OCI-LY1 (cell line): ENCODE measurements around the gene ABO.

Experiments
- EZH2 ChIP-seq: fragments of 200-600 bp; sonication (generic), shearing (Covaris generic); IDR thresholded peaks from 2 replicates; pipeline ENCODE4 v1.8.0; 2017; ENCODE audit warnings: borderline replicate concordance, mixed run types, mild to moderate bottlenecking, antibody characterized with exemption, low read length, moderate library complexity, mixed read lengths
- TF ChIP-seq, protein P1 (sequence below): fragments of 200-600 bp; sonication (generic), shearing (Covaris generic); IDR thresholded peaks from 2 replicates; pipeline ENCODE4 v1.5.1; 2017; ENCODE audit warnings: mild to moderate bottlenecking, antibody characterized with exemption, low read length, moderate library complexity, mixed read lengths

DNA sequence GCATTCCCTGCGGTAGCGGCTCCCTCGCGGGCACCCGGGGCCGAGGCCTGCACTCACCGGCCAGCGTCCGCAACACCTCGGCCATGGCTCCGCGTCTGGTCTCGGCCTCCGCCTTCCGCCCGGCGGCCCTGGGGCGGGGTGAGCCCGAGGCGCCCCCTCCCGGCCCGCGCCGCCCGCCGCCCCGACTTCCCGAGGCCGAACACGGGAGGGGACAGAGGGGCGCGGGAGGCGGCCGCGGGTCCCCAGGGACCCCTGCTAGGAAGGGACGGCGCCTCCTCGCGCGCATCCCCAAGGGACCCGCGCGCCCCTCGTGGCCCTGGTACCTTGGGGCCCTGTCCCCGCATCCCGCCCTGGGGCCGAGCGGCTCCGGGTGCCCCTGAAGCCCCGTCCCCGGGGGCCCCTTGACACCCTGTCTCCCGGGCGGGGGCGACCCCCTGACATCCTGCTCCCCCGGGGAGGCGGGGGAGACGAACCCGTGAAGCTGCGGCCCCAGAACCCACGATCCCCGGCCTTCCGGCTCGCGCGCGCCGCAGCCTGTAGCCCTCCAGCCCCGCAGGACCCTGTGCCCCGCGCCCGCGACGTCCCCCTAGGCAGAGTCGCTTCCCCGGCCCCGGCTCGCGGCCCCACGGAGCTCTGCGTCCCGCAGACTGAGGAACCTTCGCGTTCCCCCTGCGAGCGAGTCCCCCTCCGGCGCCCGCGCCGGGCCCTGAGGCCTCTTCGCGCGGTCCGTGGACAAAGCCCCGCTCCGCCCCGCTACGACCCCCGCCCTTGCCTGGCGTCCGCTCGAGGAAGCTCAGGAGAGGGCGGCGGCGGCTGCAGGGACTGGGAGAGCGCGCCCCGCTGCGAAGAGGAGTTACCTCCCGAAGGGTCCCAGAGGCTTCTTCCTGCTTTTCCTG lies at the start of gene ABO:
- TF ChIP-seq, protein P1, sequence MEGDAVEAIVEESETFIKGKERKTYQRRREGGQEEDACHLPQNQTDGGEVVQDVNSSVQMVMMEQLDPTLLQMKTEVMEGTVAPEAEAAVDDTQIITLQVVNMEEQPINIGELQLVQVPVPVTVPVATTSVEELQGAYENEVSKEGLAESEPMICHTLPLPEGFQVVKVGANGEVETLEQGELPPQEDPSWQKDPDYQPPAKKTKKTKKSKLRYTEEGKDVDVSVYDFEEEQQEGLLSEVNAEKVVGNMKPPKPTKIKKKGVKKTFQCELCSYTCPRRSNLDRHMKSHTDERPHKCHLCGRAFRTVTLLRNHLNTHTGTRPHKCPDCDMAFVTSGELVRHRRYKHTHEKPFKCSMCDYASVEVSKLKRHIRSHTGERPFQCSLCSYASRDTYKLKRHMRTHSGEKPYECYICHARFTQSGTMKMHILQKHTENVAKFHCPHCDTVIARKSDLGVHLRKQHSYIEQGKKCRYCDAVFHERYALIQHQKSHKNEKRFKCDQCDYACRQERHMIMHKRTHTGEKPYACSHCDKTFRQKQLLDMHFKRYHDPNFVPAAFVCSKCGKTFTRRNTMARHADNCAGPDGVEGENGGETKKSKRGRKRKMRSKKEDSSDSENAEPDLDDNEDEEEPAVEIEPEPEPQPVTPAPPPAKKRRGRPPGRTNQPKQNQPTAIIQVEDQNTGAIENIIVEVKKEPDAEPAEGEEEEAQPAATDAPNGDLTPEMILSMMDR = no peak
- TF ChIP-seq EZH2 = no peak
